HL-60 (cell line): Measurements from ENCODE around the gene TEAD4.

Source experiments
- DNase-seq, 2 experiments: peaks; one replicate each; pipeline ENCODE4 v3.0.0-alpha.2; 2010 to 2020; ENCODE audit warnings: low read depth in 1 of 2, low spot score in 1 of 2
- H3K27ac ChIP-seq: fragments of 250-450 bp; sonication (Bioruptor Pico); replicated peaks from 2 replicates; pipeline ENCODE4 v1.5.1; 2020; ENCODE audit warnings: mild to moderate bottlenecking, moderate library complexity
- H3K27me3 ChIP-seq: fragments of 250-450 bp; sonication (Bioruptor Pico); 2 replicates; pipeline ENCODE4 v1.5.1; 2021; ENCODE audit warnings: mild to moderate bottlenecking, moderate library complexity; ENCODE audit not compliant: insufficient read depth, poor library complexity, severe bottlenecking
- H3K4me3 ChIP-seq: replicated peaks from 2 replicates; pipeline ENCODE4 v1.5.1; 2011; ENCODE audit warnings: mild to moderate bottlenecking, control low read depth, low read length; ENCODE audit not compliant: insufficient read depth
- CTCF ChIP-seq: IDR thresholded peaks from one replicate; pipeline ENCODE4 v1.5.1; 2011; ENCODE audit warnings: low read length, control low read depth, inconsistent platforms; ENCODE audit not compliant: insufficient read depth
- GABPA ChIP-seq: IDR thresholded peaks from 2 replicates; pipeline ENCODE4 v1.6.1; 2012; ENCODE audit warnings: low read depth
- POLR2AphosphoS5 ChIP-seq: IDR thresholded peaks from 2 replicates; pipeline ENCODE4 v1.6.1; 2012; ENCODE audit warnings: low read depth
- REST ChIP-seq: IDR thresholded peaks from 2 replicates; pipeline ENCODE4 v1.6.1; 2012; ENCODE audit warnings: low read depth; ENCODE audit not compliant: insufficient replicate concordance
- SPI1 ChIP-seq: IDR thresholded peaks from 2 replicates; pipeline ENCODE4 v1.6.1; 2012; ENCODE audit warnings: low read depth, mild to moderate bottlenecking, borderline replicate concordance

Gene TEAD4

GRCh38 chr12:2923057-2923456 lies 36.1 kb upstream of the TEAD4 start:
- Histone ChIP-seq H3K27me3 (no peaks in the 10 kb centered on the region), H3K4me3 (no peak overlapping the region), H3K27ac (no peak overlapping the region)
- TF ChIP-seq POLR2AphosphoS5 (no peak), GABPA (no peak), SPI1 (no peak), CTCF (no peak), REST (no peak)
- no peak for DNase-seq

- no peak for TF ChIP-seq CTCF
- no peak for TF ChIP-seq REST
- no peak for TF ChIP-seq GABPA
- TF ChIP-seq POLR2AphosphoS5 = no peak
- no peak for TF ChIP-seq SPI1
- H3K27ac ChIP-seq = no peak overlapping the region
- no peak overlapping the region for H3K4me3 ChIP-seq
- DNase-seq = no peak
- no peaks in the 10 kb centered on the region for H3K27me3 ChIP-seq
Observed at GRCh38 chr12:2924019-2924418, 35.2 kb upstream of the TEAD4 start.

- Histone ChIP-seq H3K27me3 (no peaks in the 10 kb centered on the region), H3K27ac (no peak overlapping the region), H3K4me3 (no peak overlapping the region)
- no peak for DNase-seq
- no peak for TF ChIP-seq REST
- TF ChIP-seq GABPA = no peak
- TF ChIP-seq SPI1 = no peak
- TF ChIP-seq POLR2AphosphoS5 = no peak
- TF ChIP-seq CTCF = no peak
Observed at GRCh38 chr12:2925322-2925995, 33.7 kb upstream of the TEAD4 start.
